Muscle of leg (tissue), 11 donors: ENCODE measurements around the gene KRT4. TPM values are rescaled to one million over a fixed set of nuclear protein-coding genes. Genes with fewer than 3 reads are reported as not detected.

ENCODE experiments used
- DNase-seq: peaks from one replicate; pipeline ENCODE4 v3.0.0; 2013
- H3K27ac ChIP-seq: one replicate; pipeline ENCODE4 v1.5.1; 2013; ENCODE audit warnings: mild to moderate bottlenecking, low read length, control low read depth
- H3K27me3 ChIP-seq: one replicate; pipeline ENCODE4 v1.6.1; 2013; ENCODE audit warnings: low read length; ENCODE audit not compliant: control insufficient read depth, insufficient read depth
- H3K36me3 ChIP-seq: one replicate; pipeline ENCODE4 v1.6.1; 2013; ENCODE audit warnings: low read length; ENCODE audit not compliant: control insufficient read depth, insufficient read depth
- H3K4me1 ChIP-seq: one replicate; pipeline ENCODE4 v1.6.1; 2013; ENCODE audit warnings: low read length; ENCODE audit not compliant: control insufficient read depth, insufficient read depth
- H3K4me3 ChIP-seq: one replicate; pipeline ENCODE4 v1.5.1; 2013; ENCODE audit warnings: low read length, control low read depth
- H3K9me3 ChIP-seq: replicated peaks from 2 replicates; pipeline ENCODE4 v1.6.1; 2013; ENCODE audit warnings: low read depth, low read length; ENCODE audit not compliant: control insufficient read depth
- WGBS: methylation state at CpG from one replicate; pipeline ENCODE4 v1.1.5; 2013; ENCODE audit warnings: missing lambda C conversion rate; ENCODE audit not compliant: insufficient coverage; 5-methylcytosine and 5-hydroxymethylcytosine counted together
- polyA plus RNA-seq, 8 donors: library from polyadenylated mRNA; unstranded; fragments of 120-200 nt; gene quantifications; one replicate each; pipeline versions ENCODE4 v1.2.1 to v1.2.3, GENCODE V29; 2013; ENCODE audit warnings: inconsistent platforms in 1 of 8, low replicate concordance in 1 of 8; ENCODE audit not compliant: insufficient read length in 8 of 8, insufficient read depth in 1 of 8
- total RNA-seq: library from RNA; stranded (reverse); fragments of 120-200 nt; gene quantifications from one replicate; pipeline ENCODE4 v1.2.4, GENCODE V29; 2013

KRT4 gene
- total and polyA plus RNA-seq, 9 donors: 0.04 to 178 (median 0.44) TPM; not detected in 1

GRCh38 chr12:52806821-52807543 is 6.9 kb downstream of the KRT4 start:
- Histone ChIP-seq H3K27ac (no peak overlapping the region), H3K27me3 (peaks cover 26% of the 10 kb centered on the region), H3K9me3 (no peaks in the 10 kb centered on the region), H3K4me1 (peaks cover 13% of the 10 kb centered on the region), H3K36me3 (no peaks in the 10 kb centered on the region), H3K4me3 (no peak overlapping the region)
- no peak for DNase-seq
- 68% methylated on average over 6 of the region's 11 CpGs for WGBS

GRCh38 chr12:52806169-52806811 is 7.6 kb downstream of the KRT4 start:
- no peak for DNase-seq
- Histone ChIP-seq H3K27ac (no peak overlapping the region), H3K27me3 (peaks cover 22% of the 10 kb centered on the region), H3K4me1 (peaks cover 13% of the 10 kb centered on the region), H3K36me3 (no peaks in the 10 kb centered on the region), H3K4me3 (no peak overlapping the region), H3K9me3 (no peaks in the 10 kb centered on the region)
- WGBS: 92% methylated on average over 1 of the region's 3 CpGs

- Histone ChIP-seq H3K4me3 (no peak overlapping the region), H3K36me3 (no peaks in the 10 kb centered on the region), H3K27ac (no peak overlapping the region), H3K27me3 (peaks cover 22% of the 10 kb centered on the region), H3K9me3 (no peaks in the 10 kb centered on the region), H3K4me1 (peaks cover 13% of the 10 kb centered on the region)
- no peak for DNase-seq
- WGBS: no CpG with 5 or more reads among the region's 3 CpGs
Measured at GRCh38 chr12:52805739-52806138, 8.2 kb downstream of the KRT4 start.

GRCh38 chr12:52805000-52805399 is 8.9 kb downstream of the KRT4 start:
- no peak for DNase-seq
- 17% methylated on average over 1 of the region's 1 CpG for WGBS
- Histone ChIP-seq H3K27ac (no peak overlapping the region), H3K36me3 (no peaks in the 10 kb centered on the region), H3K4me1 (peaks cover 13% of the 10 kb centered on the region), H3K9me3 (no peaks in the 10 kb centered on the region), H3K27me3 (peaks cover 20% of the 10 kb centered on the region), H3K4me3 (no peak overlapping the region)

- WGBS: 57% methylated on average over 6 of the region's 6 CpGs
- no peak overlapping the region for H3K4me3 ChIP-seq
- no peaks in the 10 kb centered on the region for H3K36me3 ChIP-seq
- H3K4me1 ChIP-seq: peaks cover 13% of the 10 kb centered on the region
- H3K27me3 ChIP-seq: peaks cover 10% of the 10 kb centered on the region
- no peak overlapping the region for H3K27ac ChIP-seq
- DNase-seq: no peak
- no peaks in the 10 kb centered on the region for H3K9me3 ChIP-seq
Measured at GRCh38 chr12:52802442-52802841, 11.5 kb downstream of the KRT4 start.

GRCh38 chr12:52801773-52802172 is 12.1 kb downstream of the KRT4 start:
- Histone ChIP-seq H3K27ac (no peak overlapping the region), H3K36me3 (no peaks in the 10 kb centered on the region), H3K9me3 (no peaks in the 10 kb centered on the region), H3K4me3 (no peak overlapping the region), H3K27me3 (peaks cover 5% of the 10 kb centered on the region), H3K4me1 (peaks cover 13% of the 10 kb centered on the region)
- 76% methylated on average over 2 of the region's 3 CpGs for WGBS
- no peak for DNase-seq

GRCh38 chr12:52800259-52800917 is 13.5 kb downstream of the KRT4 start:
- no peak overlapping the region for H3K4me3 ChIP-seq
- no peak for DNase-seq
- no peak overlapping the region for H3K27ac ChIP-seq
- no CpG with 5 or more reads among the region's 1 CpG for WGBS
- peaks cover 4% of the 10 kb centered on the region for H3K27me3 ChIP-seq
- H3K4me1 ChIP-seq: peaks cover 11% of the 10 kb centered on the region
- no peaks in the 10 kb centered on the region for H3K9me3 ChIP-seq
- H3K36me3 ChIP-seq: no peaks in the 10 kb centered on the region

GRCh38 chr12:52799505-52800211 is 14.3 kb downstream of the KRT4 start:
- no peak overlapping the region for H3K27ac ChIP-seq
- no peak for DNase-seq

GRCh38 chr12:52798671-52799504 is 15.0 kb downstream of the KRT4 start:
- no peak for DNase-seq
- Histone ChIP-seq H3K9me3 (no peaks in the 10 kb centered on the region), H3K36me3 (no peaks in the 10 kb centered on the region), H3K27ac (no peak overlapping the region), H3K4me1 (peaks cover 2% of the 10 kb centered on the region), H3K27me3 (peaks cover 2% of the 10 kb centered on the region), H3K4me3 (no peak overlapping the region)
- 52% methylated on average over 2 of the region's 7 CpGs for WGBS

More at GRCh38 chr12:52799505-52800211, 14.3 kb downstream of the KRT4 start:
- peaks cover 2% of the 10 kb centered on the region for H3K27me3 ChIP-seq
- peaks cover 6% of the 10 kb centered on the region for H3K4me1 ChIP-seq
- H3K36me3 ChIP-seq: no peaks in the 10 kb centered on the region
- H3K9me3 ChIP-seq: no peaks in the 10 kb centered on the region
- H3K4me3 ChIP-seq: no peak overlapping the region
- 42% methylated on average over 2 of the region's 5 CpGs for WGBS
